Caki2 (cell line): ENCODE measurements around the gene GRWD1. TPM values are rescaled to one million over a fixed set of nuclear protein-coding genes. Genes with fewer than 3 reads are reported as not detected.

Source experiments
- DNase-seq: peaks from one replicate; pipeline ENCODE4 v3.0.0-alpha.2; 2015; ENCODE audit warnings: low read depth
- in situ Hi-C: cut with HindIII; loops from 2 replicates; pipeline ENCODE4 v1.10.0; 2016; ENCODE audit warnings: low sequenced_read_pairs, low pct_unique_long_range_greater_than_20kb, mixed read lengths
- total RNA-seq: library from RNA; depleted of rRNA; stranded (reverse); fragments of >200 nt; shearing (Covaris generic); gene quantifications from 2 replicates; pipeline ENCODE4 v1.2.3, GENCODE V29; 2014; ENCODE audit warnings: low replicate concordance

GRWD1 gene
- total RNA-seq, 1 experiment from 2014 or later, result 91.1 TPM

- peak; percentile 38 for DNase-seq
- in situ Hi-C loops, result no loop called here
Observed at GRCh38 chr19:48419158-48419920, 26.4 kb upstream of the GRWD1 start.

- DNase-seq, result no peak
- in situ Hi-C loops, result no loop called here
Observed at GRCh38 chr19:48421548-48421947, 24.2 kb upstream of the GRWD1 start.

GRCh38 chr19:48424694-48425219, 21.0 kb upstream of the GRWD1 start:
- in situ Hi-C loops, result no loop called here

GRCh38 chr19:48428670-48429069, 17.1 kb upstream of the GRWD1 start:
- no peak for DNase-seq

More at GRCh38 chr19:48424694-48425219, 21.0 kb upstream of the GRWD1 start:
- DNase-seq, result peak; percentile 79

GRCh38 chr19:48433337-48433736, 12.4 kb upstream of the GRWD1 start:
- in situ Hi-C loops, result no loop called here
- no peak for DNase-seq

More at GRCh38 chr19:48428670-48429069, 17.1 kb upstream of the GRWD1 start:
- in situ Hi-C loops, result no loop called here

- no peak for DNase-seq
- in situ Hi-C loops, result no loop called here
Observed at GRCh38 chr19:48436586-48436985, 9.2 kb upstream of the GRWD1 start.

- in situ Hi-C loops, result no loop called here
- DNase-seq, result no peak
Observed at GRCh38 chr19:48441360-48442050, 4.3 kb upstream of the GRWD1 start.

- no peak for DNase-seq
- in situ Hi-C loops, result no loop called here
Observed at GRCh38 chr19:48442116-48443035, 3.4 kb upstream of the GRWD1 start.

- in situ Hi-C loops, result no loop called here
- no peak for DNase-seq
Observed at GRCh38 chr19:48443256-48443655, 2.5 kb upstream of the GRWD1 start.

- in situ Hi-C loops, result no loop called here
- no peak for DNase-seq
Observed at GRCh38 chr19:48443731-48444128, 2.1 kb upstream of the GRWD1 start.

GRCh38 chr19:48444129-48444935, 1.5 kb upstream of the GRWD1 start:
- in situ Hi-C loops, result no loop called here
- no peak for DNase-seq

GRCh38 chr19:48444936-48445200, 915 bp upstream of the GRWD1 start:
- DNase-seq, result no peak
- in situ Hi-C loops, result no loop called here

GRCh38 chr19:48445256-48445605, 552 bp upstream of the GRWD1 start:
- DNase-seq, result no peak
- in situ Hi-C loops, result no loop called here

- in situ Hi-C loops, result no loop called here
Observed at GRCh38 chr19:48446579-48446978, 796 bp downstream of the GRWD1 start.

GRCh38 chr19:48448563-48448962, 2.8 kb downstream of the GRWD1 start:
- in situ Hi-C loops, result no loop called here
- no peak for DNase-seq

More at GRCh38 chr19:48446579-48446978, 796 bp downstream of the GRWD1 start:
- no peak for DNase-seq

GRCh38 chr19:48450441-48450840, 4.7 kb downstream of the GRWD1 start:
- no peak for DNase-seq
- in situ Hi-C loops, result no loop called here

- no peak for DNase-seq
- in situ Hi-C loops, result no loop called here
Observed at GRCh38 chr19:48450863-48451262, 5.1 kb downstream of the GRWD1 start.

GRCh38 chr19:48451624-48452023, 5.8 kb downstream of the GRWD1 start:
- DNase-seq, result no peak
- in situ Hi-C loops, result no loop called here
